Glomerular endothelial cell (primary cell): ENCODE results near the gene KCNG4. TPM values are rescaled to one million over a fixed set of nuclear protein-coding genes. Genes with fewer than 3 reads are reported as not detected.
"Not testable (repeated sequence)": the region's sequence is repeated elsewhere in the genome, so short reads cannot be mapped to it uniquely, and the experiment has no call there.

Source experiments
- DNase-seq: peaks from one replicate; pipeline ENCODE4 v3.0.0-alpha.2; 2011; ENCODE audit warnings: low read depth, low spot score; ENCODE audit errors: extremely low read depth
- total RNA-seq: library from RNA; depleted of rRNA; stranded (reverse); fragments of >200 nt; gene quantifications from 2 replicates; pipeline ENCODE4 v1.2.3, GENCODE V29; 2015

KCNG4 gene
- total RNA-seq, 1 donor from 2014 or later, result not detected

GRCh38 chr16:84237994-84238750 is 1.6 kb downstream of the KCNG4 start:
- DNase-seq, result no peak

- DNase-seq, result no peak
These were observed 3.1 kb downstream of the KCNG4 start for GRCh38 chr16:84236671-84237070.

GRCh38 chr16:84234321-84235241 is 5.2 kb downstream of the KCNG4 start:
- DNase-seq, result no peak

GRCh38 chr16:84233748-84234147 is 6.1 kb downstream of the KCNG4 start:
- no peak for DNase-seq

- no peak for DNase-seq
These were observed 6.8 kb downstream of the KCNG4 start for GRCh38 chr16:84232969-84233368.

- no peak for DNase-seq
These were observed 7.8 kb downstream of the KCNG4 start for GRCh38 chr16:84232060-84232459.

- DNase-seq, result no peak
These were observed 10.3 kb downstream of the KCNG4 start for GRCh38 chr16:84229471-84229870.

GRCh38 chr16:84228256-84228838 is 11.5 kb downstream of the KCNG4 start:
- DNase-seq, result no peak

- DNase-seq, result no peak
These were observed 12.3 kb downstream of the KCNG4 start for GRCh38 chr16:84227548-84227947.

- no peak for DNase-seq
These were observed 13.8 kb downstream of the KCNG4 start for GRCh38 chr16:84226026-84226425.

- DNase-seq, result no peak
These were observed 14.2 kb downstream of the KCNG4 start for GRCh38 chr16:84225571-84225970.

- DNase-seq, result no peak
These were observed 14.7 kb downstream of the KCNG4 start for GRCh38 chr16:84225126-84225525.

GRCh38 chr16:84224554-84224953 is 15.3 kb downstream of the KCNG4 start:
- DNase-seq, result no peak

GRCh38 chr16:84223456-84223855 is 16.4 kb downstream of the KCNG4 start:
- DNase-seq, result no peak

GRCh38 chr16:84220851-84221250 is 19.0 kb downstream of the KCNG4 start:
- no peak for DNase-seq

GRCh38 chr16:84218956-84219355 is 20.9 kb downstream of the KCNG4 start:
- DNase-seq, result no peak

- DNase-seq, result no peak
These were observed 21.5 kb downstream of the KCNG4 start for GRCh38 chr16:84218176-84218823.

GRCh38 chr16:84216144-84216543 is 23.7 kb downstream of the KCNG4 start:
- not testable (repeated sequence) for DNase-seq

GRCh38 chr16:84215531-84215930 is 24.3 kb downstream of the KCNG4 start:
- DNase-seq, result no peak

GRCh38 chr16:84214451-84215066 is 25.3 kb downstream of the KCNG4 start:
- DNase-seq, result no peak

GRCh38 chr16:84212631-84213030 is 27.2 kb downstream of the KCNG4 start:
- DNase-seq, result no peak
